NCI-H2029 treated with DMSO at 0.1 percent for 48 hours (cell line): ENCODE measurements around the gene ERCC1.

Source experiments
- DNase-seq: peaks from one replicate; lab custom pipeline; 2025; lab: John Stamatoyannopoulos, UW

The ERCC1 gene

DNA sequence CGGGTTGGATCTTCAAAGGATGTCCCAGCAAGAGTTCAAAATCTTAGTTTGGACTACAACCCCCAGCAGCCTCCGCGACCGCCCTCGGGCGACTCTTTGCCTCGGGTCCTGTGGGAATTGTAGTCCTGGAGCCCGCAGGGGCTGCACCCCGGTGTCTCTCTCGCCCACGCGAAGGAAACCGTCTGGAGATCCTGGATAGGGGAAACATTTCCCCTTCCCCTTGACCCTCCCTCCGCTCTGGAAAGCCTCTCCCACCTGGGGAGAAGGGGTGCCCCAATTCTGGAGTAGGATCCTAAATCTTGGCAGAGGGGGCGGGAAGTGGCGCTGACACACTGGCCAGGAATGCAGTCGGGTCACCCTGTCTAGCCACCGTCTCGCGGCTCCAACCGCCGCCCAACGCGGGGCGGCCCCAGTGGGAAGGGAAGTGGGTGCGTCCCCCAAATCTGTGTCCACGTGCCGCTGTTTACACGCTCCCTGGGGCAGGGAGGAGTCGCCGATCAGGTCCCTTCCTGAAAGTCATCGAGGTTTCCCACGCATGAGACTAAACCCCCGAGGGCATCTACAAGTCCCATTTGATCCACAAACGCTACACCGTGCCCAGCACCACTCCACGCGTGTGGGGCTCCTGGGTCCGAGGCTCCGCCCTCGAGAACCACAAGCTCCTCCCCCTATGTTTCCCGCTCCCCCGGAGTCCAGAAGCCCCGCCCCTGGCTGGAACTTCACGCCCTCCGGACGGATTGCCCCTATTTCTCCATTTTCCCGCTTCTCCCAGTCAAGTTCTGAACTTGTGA, 18.1 kb downstream of the ERCC1 start:
- DNase-seq: peak; percentile 95

DNA sequence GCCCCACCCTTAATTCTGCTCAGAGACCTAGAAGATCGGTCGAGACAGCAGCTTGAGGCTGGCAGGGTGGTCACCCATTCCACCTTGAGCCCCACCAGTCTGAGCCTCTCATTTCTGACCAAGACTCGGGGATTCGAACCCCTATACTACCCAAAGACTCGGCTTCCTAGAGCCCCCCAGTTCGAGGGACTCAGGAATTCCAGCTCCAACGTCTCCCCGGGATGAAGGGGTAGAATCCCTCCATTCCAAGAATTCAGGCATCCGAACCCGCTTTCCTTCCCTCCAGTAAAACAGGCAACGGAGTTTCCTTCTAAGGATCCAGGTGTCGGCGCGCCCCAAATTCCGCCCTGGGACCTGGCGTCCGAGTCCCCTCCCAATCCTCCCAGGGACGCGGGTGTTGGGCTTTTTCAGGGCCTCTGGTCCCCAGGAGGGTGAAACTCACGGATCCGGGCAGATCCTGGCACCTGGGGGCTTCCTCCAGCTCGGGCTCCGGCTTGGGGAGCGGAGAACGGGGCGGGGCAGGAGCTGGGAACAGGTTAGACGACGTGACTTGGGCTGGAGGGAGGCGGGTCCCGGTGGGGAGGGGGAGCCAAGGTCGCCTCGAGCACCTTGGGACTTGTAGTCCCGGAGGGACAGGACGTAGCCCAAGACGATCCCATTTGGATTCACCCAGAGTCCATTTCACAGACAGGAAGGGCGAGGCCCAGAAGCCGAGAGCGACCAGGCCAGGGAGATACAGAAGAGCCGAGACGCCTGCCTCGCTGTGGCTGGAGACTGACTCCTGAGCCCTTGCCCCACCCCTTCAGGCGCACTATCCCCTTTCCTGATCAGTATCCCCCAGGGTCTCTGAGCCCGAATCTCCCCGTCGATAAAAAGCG, 18.9 kb downstream of the ERCC1 start, which contains the start of gene PPP1R13L:
PPP1R13L (minus strand) TSS at position 513 of the 878 bp plus-strand sequence. CDS start 6,751 bp downstream, outside the sequence.
- peak; percentile 61 for DNase-seq

DNA sequence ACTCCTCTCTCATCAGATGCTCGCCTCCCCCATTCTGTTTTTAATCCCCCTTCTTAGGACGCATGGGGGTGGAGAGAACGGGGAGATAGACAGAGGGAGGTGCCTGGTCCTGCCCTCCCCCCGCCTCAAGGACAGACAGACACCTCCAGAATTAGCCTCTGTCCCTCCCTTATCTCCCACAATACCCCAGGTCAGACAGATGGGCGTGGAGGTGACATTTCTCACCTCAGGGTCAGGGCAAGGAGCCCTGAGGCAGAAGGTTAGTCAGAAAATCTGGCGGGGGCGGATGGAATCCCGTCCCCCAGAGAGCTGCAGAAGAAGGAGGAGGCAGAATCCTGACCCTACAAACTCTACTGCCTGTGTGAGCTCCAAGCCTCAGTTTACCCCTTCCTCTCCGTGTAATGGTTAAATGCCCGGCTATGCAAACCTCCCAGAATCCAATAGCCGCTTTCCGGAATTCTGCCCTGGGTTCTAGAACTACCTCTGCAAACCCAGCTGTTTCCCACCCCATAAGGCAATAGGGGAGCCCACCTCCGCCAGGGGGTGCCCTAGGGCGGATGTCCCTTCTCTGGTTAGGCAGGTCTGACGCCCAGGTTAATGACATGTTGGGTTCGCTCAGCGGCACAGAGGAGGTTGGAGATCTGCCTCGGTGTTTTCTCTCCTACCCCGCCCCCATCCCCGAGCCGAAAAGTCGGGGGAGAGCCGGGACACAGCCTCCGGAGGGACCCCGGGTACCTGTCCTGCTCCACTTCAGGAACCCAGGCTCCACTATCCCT, 19.7 kb downstream of the ERCC1 start:
- no peak for DNase-seq

DNA sequence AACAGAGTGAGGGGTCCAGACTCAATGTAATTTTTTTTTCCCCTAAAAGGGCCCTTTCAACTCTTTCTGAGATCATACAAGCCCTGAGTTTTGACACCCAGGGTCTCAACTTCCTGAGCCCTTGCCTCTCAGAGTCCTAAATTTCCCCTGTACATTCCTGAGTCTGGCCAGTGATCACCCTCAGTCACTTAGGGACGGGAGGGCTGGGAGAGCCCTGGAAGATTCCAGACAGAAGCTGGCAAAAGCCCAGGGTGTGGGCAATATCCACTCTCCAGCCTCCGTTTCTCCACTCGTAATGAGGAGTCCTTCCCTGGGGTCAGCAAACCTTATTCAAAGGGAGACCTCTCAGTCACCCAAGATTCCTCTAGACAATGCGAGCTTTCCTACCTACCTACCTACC, 20.4 kb downstream of the ERCC1 start:
- DNase-seq: no peak

DNA sequence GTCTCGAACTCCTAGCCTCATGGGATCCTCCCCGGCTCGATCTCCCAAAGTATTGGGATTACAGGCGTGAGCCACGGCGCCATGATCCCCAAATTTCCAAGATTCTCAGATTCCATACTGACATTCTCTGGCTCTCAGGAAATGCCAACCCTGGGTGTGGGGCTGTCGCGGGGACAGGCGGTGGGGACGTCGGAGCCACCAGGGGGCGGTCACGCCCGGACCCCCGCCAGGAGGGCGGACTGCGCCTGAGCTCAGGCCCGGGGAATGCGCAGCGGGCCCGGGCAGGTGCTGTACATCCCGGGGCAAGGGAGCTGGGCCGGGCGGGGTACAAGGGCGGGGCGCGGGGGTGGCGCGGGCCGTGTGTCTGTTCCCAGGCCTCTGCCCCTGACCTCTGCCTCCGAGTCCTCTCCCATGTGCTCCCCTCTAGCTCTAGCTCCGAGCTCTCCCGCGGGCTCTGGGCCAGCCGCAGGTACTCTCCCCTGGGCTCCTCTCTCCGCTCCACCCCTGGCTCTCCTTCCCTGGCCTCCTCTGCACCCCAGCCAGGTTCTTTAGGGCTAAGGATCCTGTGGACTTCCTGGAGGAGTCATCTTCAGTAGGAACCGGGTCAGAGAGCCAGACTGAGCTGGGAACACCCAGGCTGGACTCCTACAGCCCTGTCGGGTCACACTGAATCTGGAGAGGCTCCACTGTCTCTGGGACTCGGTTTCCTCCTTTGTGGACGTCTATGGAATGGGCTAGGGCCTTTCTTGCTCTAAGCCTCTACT, 21.2 kb downstream of the ERCC1 start:
- no peak for DNase-seq

DNA sequence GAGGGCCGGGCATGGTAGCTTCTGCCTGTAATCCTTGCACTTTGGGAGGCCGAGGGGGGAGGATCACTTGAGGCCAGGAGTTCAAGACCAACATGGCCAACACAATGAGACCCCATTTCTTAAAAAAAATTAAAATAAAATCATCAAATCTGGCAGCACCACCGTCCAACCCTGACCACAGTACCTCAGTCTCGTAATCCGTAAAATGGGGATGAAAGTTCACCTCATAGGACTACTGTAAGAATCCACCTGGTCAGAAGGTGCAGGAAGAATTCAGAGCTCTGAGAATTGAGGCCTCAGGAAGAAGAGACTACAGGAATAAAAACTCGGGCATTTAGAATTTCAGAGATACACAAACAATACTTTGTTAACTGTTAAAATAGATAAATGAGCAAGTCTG, 21.9 kb downstream of the ERCC1 start:
- no peak for DNase-seq

DNA sequence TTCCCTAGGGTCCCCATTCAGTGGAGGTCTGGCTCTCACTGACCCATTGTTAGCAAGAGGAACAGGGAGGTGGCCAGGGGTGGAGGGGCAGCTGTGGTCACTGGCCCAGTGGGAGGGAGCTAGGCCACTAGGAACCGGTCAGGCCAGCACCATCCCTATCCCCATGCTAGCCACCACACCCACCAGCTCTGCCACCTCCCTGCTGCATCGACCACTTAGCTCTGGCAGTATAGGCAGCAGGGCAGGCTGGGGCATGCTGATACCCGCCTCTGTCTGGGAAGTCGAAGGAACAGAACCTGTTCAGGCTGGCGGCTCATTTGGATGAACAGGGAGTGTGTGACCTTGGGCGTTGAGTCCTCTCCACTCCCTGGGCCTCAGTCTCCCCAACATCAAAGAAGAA, 23.5 kb downstream of the ERCC1 start:
- no peak for DNase-seq

DNA sequence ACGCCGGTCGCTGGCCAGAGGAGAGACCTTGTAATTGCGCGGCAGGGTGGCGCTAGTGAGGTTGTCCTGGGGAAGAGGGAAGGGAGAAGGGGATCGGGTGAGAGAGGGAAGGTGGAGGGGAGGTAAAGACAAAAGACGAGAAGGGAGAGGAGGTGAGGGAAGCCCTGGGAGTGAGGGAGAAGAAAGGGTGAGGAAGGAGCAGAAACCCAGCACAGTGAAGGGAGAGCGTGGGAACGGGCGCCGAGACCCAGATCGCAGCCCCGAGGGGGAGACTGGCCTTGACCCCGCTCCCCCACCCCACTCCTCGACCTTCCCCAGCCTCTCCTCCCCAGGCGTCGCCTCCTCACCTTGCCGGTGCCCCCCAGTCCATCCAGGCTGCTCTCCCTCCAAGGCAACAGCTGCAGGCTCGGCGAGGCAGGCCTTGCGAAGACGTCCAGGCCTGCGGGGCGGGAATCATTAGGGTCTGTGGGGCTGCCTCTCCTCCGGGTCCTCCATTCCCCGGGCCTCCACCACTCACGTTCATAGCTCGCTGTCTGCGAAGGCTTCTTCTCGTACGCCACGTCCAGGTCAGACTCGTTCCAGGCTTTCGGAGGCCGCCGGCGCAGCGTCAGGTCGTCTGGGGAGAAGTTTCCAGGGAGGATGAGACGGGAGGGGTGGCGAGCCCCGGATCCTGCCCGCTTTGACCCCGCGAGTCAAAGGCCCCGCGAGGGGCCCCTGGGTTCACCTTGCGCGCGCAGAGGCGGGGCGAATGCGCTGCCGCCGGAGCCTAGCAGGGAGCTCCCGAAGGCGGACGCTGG, 27.7 kb downstream of the ERCC1 start:
- DNase-seq: no peak

DNA sequence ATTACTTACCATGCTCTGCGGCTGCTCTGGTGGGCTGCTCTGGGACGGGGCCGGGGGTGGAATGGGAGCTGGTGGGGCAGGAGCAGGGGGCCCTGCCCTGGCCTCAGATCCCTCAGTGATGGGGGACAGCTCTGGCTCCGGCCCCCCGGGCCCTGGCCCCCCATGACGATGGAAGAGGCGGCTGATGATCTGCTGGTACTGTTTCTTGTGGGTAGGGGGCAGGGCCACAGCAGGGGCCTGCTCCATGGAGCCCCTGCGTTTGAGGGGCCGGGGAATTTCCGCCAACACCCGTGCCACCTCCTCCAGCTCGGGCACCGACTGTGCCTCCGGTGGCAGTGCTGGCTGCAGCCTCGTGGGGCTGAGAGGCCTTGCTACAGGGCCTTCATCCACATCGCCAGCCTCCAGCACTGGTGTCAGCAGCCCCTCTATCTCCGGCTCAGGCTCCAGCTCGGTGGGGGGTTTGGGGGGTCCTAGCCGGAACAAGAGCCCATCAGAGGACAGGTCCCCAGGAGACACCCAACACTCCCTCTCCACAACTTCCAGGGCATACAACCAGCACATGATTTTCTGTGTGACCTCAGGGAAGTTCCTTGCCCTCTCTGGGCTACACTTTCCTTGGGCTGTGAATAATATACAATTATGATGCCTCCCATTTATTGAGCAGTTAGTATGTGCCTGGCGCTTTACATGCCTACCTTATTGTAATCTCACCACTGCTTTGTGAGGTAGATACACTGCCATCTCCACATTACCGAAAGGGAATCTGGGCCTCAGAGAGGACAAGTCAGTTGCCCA, 31.6 kb downstream of the ERCC1 start:
- no peak for DNase-seq

DNA sequence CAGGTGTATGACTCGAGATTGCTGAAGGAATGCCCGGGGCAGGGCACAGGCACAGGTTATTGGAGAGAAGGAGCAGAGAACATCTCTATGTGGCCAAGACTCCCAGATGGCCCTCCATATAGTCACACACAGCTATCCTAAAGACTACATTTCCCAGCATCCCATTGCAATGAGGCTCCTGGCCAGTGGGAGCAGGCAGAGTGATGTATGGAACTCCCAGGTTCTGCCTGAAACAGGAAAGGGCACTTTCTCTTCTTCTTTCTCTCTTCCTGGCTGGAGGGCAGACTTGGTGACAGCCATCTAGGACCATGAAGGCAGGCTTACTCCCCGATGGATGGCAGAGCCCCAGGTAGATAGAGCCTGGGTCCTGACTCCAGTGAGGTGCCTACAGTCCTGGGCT, 32.4 kb downstream of the ERCC1 start:
- no peak for DNase-seq

DNA sequence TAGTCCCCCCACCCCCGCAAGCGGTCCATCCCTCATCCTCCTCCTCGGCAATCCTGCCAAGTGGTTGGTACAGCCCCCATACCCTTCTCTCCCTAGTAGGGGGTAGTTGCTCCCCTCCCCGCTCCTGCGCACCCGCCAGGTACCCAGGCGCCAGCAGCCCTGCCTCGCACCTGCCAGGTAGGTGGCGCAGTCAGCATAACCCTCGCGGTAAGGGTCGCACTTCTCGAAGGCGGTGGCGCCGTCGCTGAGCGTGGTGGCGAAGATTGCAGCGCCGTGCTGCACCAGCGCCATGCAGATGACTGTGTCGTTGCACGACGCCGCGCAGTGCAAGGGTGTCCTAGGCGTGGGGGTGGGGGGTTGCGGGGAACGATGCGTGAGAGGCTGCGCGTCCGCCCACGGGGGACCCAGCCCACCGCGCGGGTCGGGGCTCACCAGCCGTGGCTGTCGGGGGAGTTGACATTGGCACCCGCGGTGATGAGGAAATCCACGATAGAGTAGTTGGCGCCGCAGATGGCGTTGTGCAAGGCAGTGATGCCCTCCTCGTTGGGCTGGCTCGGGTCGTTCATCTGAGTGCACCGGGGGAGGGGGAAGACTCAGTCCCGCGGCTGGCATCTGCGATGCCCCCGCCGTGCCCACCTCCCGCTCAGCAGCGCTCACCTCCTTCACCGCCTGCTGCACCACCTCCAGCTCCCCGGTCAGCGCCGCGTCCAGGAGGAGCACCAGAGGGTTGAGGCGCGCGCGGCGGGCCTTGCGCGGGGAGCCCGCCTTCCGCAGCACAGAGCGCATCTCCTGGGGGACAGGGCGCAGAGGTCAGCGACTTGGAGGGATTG, 38.1 kb downstream of the ERCC1 start:
- no peak for DNase-seq

DNA sequence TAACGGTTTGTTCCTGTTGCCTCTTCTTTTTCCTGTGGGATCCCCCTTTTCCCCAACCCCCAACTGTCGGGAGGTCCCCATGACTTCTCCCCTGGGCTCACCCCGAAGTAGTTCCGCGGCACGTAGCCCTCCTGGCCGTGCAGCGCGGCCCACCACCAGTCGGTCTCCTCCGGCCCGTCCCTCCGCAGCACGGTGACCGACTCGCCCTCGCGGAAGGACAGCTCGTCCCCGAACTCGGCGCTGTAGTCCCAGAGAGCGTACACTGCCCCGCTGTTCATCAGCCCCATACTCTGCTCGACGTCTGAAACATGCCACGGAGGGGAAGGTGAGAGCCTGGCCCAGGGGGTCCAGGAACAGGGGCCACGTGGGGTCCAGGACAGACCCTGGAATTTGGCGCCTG, 41.3 kb downstream of the ERCC1 start:
- DNase-seq: no peak

DNA sequence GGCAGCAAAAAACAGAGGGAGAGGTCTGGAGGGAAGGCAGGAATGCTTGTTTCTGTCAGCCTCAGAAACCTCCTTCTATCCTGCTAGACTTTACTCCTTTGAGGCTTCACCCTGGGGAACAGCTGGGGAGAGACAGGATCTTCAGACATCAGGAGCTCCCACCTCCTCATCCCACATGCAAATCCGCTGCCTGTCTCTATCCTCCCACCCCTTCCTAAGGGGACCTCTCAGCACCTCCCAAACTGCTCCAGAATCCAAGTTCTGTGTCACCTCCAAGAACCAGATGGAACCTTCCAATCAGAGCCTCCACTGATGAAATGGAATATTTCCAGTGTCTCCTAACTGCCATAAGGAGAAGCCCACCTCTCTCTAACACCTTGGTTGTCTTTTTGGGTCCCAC, 43.6 kb downstream of the ERCC1 start:
- DNase-seq: no peak

DNA sequence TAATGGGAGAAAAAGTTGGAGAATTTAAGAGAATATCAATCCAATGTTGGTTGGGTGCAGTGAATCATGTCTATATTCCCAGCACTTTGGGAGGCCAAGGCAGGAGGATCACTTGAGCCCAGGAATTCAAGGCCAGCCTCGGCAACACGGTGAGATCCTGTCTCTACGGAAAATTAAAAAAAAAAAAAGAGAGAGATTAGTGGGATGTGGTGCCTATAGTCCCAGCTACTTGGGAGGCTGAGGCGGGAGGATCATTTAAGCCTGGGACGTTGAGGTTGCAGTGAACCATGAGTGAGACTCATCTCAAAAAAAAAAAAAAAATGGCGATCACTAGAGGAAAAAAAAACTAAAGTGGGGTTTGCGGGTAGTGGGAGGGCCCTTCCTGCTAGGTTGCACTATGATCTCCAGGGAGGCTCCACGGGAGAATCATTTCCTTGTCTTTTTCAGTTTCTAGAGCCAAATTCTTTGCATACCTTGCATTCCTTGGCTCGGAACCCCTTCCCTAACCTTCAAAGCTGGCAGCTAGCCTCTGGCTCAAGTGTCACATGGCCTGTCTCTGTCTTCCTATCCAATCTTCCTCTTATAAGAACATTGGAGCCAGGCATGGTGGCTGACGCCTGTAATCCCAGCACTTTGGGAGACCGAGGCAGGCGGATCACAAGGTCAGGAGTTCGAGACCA, 47.5 kb downstream of the ERCC1 start:
- DNase-seq: no peak

DNA sequence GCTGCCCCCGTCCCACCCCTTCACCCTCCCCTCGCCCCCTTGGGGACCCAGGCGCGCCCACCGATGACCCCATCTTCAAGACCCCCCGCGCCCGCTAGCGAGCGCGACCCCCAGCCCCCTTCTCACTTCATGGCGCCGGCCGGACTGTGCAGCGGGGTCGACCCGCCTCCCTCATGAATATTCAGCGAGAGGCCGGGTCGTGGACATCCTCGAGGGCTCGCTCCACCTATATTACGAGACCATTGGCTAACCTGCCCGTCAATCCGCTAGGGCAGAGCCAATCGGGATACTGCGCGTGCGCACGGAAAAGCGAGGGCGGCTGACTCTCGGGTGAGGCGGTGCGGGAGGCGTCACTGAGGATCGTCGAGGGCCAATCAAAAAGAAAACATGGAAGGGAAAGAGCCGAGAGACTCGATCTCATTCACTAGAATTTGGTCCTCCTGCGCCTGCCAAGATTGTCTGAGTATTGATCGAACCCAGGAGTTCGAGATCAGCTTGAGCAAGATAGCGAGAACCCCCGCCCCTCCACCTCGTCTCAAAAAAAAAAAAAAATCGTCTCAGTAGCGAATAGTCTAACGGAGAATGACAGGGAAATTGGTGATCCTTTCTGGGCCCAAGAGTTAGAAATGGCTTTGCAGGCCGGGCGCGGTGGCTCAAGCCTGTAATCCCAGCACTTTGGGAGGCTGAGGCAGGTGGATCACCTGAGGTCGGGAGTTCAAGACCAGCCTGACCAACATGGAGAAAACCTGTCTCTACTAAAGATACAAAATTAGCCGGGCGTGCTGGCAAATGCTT, 53.1 kb downstream of the ERCC1 start, which contains the start of gene ERCC2:
ERCC2 (minus strand) TSS at position 164 of the 795 bp plus-strand sequence; CDS start at position 131, 33 bp downstream.
- peak; percentile 89 for DNase-seq

DNA sequence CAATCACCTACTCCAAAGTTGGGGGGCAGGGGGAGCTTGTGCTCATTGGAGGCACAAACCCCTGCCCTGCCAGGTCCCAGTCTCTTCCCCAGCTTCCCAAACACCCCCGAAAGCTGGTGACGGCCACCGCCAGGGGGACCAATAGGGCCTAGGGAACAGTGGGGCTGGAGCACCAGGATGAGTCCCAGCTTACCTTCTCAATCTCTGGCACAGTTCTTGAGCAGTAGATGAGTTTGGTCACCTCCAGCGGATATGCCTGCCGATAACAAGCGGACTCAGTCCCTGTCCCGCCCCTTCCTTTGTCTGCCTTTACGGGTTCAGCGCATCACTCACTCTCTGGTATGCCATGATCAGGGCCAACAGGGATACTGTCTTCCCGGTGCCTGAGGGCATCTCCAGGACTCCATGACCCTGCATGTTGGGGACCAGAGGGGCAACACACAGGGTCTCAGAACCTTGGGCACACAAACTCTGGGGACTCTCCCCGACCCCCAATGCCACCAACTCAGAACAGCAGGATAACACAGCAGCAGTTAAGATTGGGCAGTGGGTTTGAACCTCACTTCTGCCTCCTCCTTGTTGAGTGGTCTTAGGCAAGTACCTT, 54.9 kb downstream of the ERCC1 start:
- no peak for DNase-seq

DNA sequence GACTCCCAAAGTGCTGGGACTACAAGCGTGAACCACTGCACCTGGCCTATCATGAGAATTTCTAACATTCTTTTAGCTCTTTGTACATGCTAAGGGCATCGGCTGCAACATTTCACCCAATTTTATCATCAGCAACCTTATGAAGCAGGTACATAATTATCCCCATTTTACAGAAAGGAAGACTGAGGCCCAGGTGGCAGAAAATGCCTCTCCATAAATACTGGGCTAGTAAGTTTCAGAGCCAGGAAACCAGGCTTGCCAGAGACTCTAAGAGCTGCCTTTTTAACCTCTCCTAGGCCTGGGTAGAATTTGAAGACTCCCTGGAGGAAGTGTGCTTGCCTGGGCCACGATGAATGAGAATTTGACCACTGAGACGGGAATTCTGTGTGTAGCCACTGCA, 55.6 kb downstream of the ERCC1 start:
- no peak for DNase-seq
